Peyer's patch (tissue), 4 donors: ENCODE results near the gene ZNF766. TPM values are rescaled to one million over a fixed set of nuclear protein-coding genes. Genes with fewer than 3 reads are reported as not detected.

Experiments used
- DNase-seq, 3 donors: peaks; one replicate each; pipeline ENCODE4 v3.0.0-alpha.2; 2017 to 2019
- H3K27ac ChIP-seq, 4 donors: fragments of 200-600 bp; sonication (generic); one replicate each; pipeline ENCODE4 v1.5.1; 2016 to 2019
- H3K27me3 ChIP-seq, 2 donors: fragments of 200-600 bp; sonication (generic); one replicate each; pipeline ENCODE4 v1.5.1; 2019
- H3K36me3 ChIP-seq, 3 donors: fragments of 200-600 bp; sonication (generic); one replicate each; pipeline ENCODE4 v1.5.1; 2016 to 2019
- H3K4me1 ChIP-seq, 4 donors: fragments of 200-600 bp; sonication (generic); one replicate each; pipeline ENCODE4 v1.5.1; 2016 to 2019
- H3K4me3 ChIP-seq, 4 donors: fragments of 200-600 bp; sonication (generic); 1 replicate in 3 of 4; 2 replicates in 1 of 4; pipeline ENCODE4 v1.5.1; 2016 to 2019; ENCODE audit warnings: mild to moderate bottlenecking in 1 of 4
- H3K9me3 ChIP-seq, 4 donors: fragments of 200-600 bp; sonication (generic); one replicate each; pipeline ENCODE4 v1.5.1; 2016 to 2019; ENCODE audit warnings: mild to moderate bottlenecking in 1 of 4
- POLR2A ChIP-seq, 2 donors: fragments of 450-650 bp; IDR thresholded peaks; one replicate each; pipeline ENCODE4 v1.5.1; 2017; ENCODE audit warnings: antibody characterized with exemption in 2 of 2, mild to moderate bottlenecking in 2 of 2, moderate library complexity in 2 of 2
- total RNA-seq, 4 donors: library from RNA; depleted of rRNA; stranded (reverse); fragments of >200 nt; gene quantifications; one replicate each; pipeline ENCODE4 v1.1.0, GENCODE V29; 2016
- TF ChIP-seq, protein P1 (sequence below), 6 experiments: fragments of 450-650 bp in 4 of 6; fragments of 200-600 bp in 2 of 6; sonication (generic) in 1 of 6; IDR thresholded peaks; one replicate each; pipeline ENCODE4 v1.5.1; 2017 to 2019; ENCODE audit warnings: antibody characterized with exemption in 6 of 6, mild to moderate bottlenecking in 3 of 6, moderate library complexity in 1 of 6

Gene ZNF766
- total RNA-seq, result 10 to 100 TPM in 1 of 4 donors, 1 to 10 TPM in 3; 4.0 to 15.7 (median 7.0) TPM

DNA sequence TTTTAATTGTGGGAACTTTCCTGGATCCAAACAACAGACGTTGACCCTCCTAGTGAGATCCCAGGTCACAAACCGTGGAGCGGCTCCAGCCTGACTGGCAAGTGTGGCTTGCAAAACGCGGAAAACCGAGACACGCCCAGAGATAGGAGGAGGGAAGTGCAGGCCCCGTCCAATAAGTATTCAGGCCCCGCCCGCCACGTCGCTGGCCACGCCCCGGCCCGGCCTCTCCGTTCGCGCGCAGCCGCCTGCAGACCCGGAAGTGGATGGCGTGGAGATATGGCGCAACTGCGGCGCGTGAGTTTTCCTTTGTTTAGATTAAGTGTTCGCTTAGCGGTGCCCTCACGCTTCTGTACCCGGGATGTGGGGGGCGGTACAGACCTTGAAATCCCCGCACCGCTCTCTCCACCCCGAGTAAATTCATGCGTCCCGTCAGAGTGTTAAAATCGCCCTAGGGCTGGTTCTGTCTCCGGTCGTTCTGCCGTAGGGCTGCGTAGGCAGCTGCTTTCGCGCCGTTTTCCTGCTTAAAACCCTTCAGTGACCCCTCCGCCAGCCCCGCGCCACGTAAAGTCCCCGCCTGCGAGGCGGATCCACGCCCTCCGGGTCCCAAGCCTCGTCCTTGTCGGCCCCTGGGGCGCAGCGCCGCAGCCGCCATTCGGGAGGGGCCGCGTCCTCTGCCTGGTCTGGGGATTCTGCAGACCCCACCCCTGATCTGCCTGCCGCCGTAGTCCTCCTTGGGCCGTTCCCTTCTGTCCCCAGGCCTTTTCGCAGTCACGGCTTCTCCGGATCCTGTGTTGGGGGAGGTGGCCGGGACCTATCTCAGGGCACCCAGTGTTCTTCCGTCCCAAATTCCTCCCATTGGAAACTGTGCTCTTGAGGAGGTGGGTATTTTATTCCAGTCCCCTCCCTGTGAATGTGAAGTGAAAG lies at the start of gene ZNF766:
Gene ZNF766, plus strand, starts transcription at position 250 of the 924 bp plus-strand sequence. Its CDS starts 27 bp downstream, at position 277.
- peaks cover 0 to 7% (median 0%) of the 10 kb centered on the region in 3 donors for H3K36me3 ChIP-seq
- TF ChIP-seq POLR2A (IDR thresholded peaks at IDR 0.05), result peak; percentile 53 to 78
- TF ChIP-seq, protein P1, sequence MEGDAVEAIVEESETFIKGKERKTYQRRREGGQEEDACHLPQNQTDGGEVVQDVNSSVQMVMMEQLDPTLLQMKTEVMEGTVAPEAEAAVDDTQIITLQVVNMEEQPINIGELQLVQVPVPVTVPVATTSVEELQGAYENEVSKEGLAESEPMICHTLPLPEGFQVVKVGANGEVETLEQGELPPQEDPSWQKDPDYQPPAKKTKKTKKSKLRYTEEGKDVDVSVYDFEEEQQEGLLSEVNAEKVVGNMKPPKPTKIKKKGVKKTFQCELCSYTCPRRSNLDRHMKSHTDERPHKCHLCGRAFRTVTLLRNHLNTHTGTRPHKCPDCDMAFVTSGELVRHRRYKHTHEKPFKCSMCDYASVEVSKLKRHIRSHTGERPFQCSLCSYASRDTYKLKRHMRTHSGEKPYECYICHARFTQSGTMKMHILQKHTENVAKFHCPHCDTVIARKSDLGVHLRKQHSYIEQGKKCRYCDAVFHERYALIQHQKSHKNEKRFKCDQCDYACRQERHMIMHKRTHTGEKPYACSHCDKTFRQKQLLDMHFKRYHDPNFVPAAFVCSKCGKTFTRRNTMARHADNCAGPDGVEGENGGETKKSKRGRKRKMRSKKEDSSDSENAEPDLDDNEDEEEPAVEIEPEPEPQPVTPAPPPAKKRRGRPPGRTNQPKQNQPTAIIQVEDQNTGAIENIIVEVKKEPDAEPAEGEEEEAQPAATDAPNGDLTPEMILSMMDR (IDR thresholded peaks at IDR 0.05), result no peak
- peaks cover 0 to 3% (median 0%) of the 10 kb centered on the region in 4 donors for H3K9me3 ChIP-seq
- H3K27ac ChIP-seq, result peak within 1 kb of the TSS; percentile 90 to 99 (median 92)
- no peaks in the 10 kb centered on the region for H3K27me3 ChIP-seq
- H3K4me3 ChIP-seq, result peak within 1 kb of the TSS; percentile 83 to 99 (median 90)
- peaks cover 0 to 11% (median 0%) of the 10 kb centered on the region in 4 donors for H3K4me1 ChIP-seq
- DNase-seq, result peak; percentile 97 to 99 (median 99)

DNA sequence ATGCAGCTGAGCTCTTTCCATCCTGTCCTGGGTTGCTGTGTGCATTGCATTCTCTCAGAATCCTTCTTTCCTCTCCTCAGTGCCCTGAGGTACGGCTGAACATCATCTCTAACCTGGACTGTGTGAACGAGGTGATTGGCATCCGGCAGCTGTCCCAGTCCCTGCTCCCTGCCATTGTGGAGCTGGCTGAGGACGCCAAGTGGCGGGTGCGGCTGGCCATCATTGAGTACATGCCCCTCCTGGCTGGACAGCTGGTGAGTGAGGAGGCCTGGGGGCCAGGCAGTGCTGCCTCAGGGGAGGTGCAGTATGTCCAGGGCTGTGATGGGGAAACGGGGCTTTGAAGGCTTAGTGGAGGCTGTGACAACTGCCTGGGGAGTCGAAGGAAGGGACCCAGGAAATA lies 49.8 kb upstream of the ZNF766 start:
- no peak for DNase-seq
- H3K4me1 ChIP-seq, result no peaks in the 10 kb centered on the region
- TF ChIP-seq, protein P1 (IDR thresholded peaks at IDR 0.05), result no peak
- TF ChIP-seq POLR2A (IDR thresholded peaks at IDR 0.05), result no peak
- no peaks in the 10 kb centered on the region for H3K27me3 ChIP-seq
- no peaks in the 10 kb centered on the region for H3K9me3 ChIP-seq
- H3K36me3 ChIP-seq, result peaks cover 0 to 100% (median 5%) of the 10 kb centered on the region in 3 donors
- no peak overlapping the region for H3K27ac ChIP-seq
- H3K4me3 ChIP-seq, result no peak overlapping the region

DNA sequence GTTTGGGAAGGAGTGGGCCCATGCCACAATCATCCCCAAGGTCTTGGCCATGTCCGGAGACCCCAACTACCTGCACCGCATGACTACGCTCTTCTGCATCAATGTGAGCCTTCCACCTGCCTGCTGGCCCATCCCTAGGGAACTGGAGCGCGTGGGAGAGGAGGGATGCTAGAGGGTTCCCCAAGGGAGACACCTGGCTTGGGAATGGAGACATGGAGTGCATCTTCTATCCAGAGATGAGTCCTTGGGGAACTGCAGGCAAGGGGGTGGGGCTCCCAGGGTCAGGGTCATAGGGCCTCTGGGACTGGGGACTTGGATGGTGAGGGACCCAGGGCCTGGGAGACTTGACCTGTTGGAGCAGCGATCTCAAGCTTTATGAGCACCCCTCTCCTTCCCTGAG lies 48.4 kb upstream of the ZNF766 start:
- Histone ChIP-seq H3K27me3 (no peaks in the 10 kb centered on the region), H3K27ac (no peak overlapping the region), H3K4me1 (no peaks in the 10 kb centered on the region), H3K4me3 (no peak overlapping the region), H3K36me3 (peaks cover 0 to 99% (median 5%) of the 10 kb centered on the region in 3 donors), H3K9me3 (no peaks in the 10 kb centered on the region)
- no peak for TF ChIP-seq POLR2A (IDR thresholded peaks at IDR 0.05)
- TF ChIP-seq, protein P1 (IDR thresholded peaks at IDR 0.05), result no peak
- no peak for DNase-seq

DNA sequence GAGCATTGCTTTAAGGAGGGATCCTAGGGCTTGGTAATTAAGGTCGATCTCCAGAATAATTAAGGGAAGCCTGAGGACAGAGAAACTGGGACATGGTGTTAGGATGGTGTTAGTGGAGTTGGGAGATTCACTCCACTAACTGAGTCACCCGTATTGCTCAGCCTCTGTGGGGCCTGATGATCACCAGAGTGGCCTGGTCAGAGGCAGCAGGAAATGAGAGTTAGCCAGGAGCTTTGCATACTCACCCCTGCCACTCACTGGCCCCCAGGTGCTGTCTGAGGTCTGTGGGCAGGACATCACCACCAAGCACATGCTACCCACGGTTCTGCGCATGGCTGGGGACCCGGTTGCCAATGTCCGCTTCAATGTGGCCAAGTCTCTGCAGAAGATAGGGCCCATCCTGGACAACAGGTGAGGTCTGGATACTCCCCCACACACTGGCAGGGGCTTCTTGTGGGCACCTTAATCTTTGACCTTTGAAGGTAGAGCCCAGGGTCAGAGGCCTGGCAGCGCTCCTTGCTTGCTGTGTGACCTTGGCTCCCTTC lies 47.5 kb upstream of the ZNF766 start:
- Histone ChIP-seq H3K4me1 (no peaks in the 10 kb centered on the region), H3K27ac (no peak overlapping the region), H3K27me3 (no peaks in the 10 kb centered on the region), H3K4me3 (no peak overlapping the region), H3K9me3 (no peaks in the 10 kb centered on the region), H3K36me3 (peaks cover 0 to 99% (median 0%) of the 10 kb centered on the region in 3 donors)
- no peak for TF ChIP-seq POLR2A (IDR thresholded peaks at IDR 0.05)
- TF ChIP-seq, protein P1 (IDR thresholded peaks at IDR 0.05), result no peak
- no peak for DNase-seq

DNA sequence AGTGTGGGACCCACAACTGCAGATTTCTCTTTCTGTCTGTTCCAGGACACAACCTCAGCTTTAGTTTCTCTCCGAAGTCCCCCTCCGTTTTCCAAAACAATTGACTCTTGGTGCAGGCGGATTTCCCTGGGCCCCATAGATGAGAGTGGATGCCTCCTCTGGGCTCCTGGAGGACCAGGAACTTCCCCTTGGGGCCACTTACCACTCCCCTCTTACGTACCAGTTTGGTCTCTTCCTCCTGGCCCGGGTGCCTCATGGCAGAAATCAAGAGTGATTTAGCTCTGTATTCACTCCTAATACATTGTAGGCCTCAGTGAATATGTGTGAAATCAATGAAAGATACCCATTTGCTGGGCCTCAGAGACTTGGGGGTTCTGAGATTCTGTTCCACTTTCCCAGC lies 45.2 kb upstream of the ZNF766 start:
- DNase-seq, result no peak
- Histone ChIP-seq H3K27ac (no peak overlapping the region), H3K27me3 (no peaks in the 10 kb centered on the region), H3K4me3 (no peak overlapping the region), H3K4me1 (no peaks in the 10 kb centered on the region), H3K9me3 (no peaks in the 10 kb centered on the region), H3K36me3 (peaks cover 0 to 90% (median 0%) of the 10 kb centered on the region in 3 donors)
- TF ChIP-seq, protein P1 (IDR thresholded peaks at IDR 0.05), result no peak
